GOT3 (cell line): ENCODE results near the gene FAM89B.
"Not testable (repeated sequence)": the region's sequence is repeated elsewhere in the genome, so short reads cannot be mapped to it uniquely, and the experiment has no call there.

ENCODE experiments used
- DNase-seq: peaks from one replicate; lab custom pipeline; 2025; ENCODE audit warnings: mixed read lengths; lab: John Stamatoyannopoulos, UW

FAM89B gene

DNA sequence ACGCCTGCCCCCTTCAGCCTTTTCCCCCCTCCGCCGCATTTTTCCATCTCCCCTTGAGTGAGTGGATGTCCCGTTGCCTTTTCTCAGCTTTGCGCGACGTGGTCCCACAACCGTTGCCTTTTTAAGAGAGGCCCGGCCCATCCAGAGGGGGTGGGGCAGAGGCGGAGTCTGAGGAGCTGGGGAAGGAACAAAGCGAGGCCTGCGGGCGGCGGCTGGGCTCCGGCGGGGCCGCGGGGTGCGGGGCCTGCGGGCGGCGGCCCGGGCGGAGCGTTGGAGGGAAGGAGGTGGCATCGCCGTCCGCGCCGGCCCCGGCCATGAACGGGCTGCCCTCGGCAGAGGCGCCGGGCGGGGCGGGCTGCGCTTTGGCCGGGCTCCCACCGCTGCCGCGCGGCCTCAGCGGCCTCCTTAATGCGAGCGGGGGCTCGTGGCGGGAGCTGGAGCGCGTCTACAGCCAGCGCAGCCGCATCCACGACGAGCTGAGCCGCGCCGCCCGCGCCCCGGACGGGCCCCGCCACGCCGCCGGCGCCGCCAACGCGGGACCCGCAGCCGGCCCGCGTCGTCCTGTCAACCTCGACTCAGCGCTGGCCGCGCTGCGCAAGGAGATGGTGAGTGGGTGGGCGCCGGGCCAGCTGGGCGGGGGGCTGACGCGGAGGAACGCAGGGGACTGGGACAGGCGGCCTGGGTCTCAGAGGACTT is at the start of gene FAM89B:
Gene FAM89B, plus strand, starts transcription at position 183 of the 696 bp plus-strand sequence. Its CDS starts 132 bp downstream, at position 315.
- DNase-seq = no peak

DNA sequence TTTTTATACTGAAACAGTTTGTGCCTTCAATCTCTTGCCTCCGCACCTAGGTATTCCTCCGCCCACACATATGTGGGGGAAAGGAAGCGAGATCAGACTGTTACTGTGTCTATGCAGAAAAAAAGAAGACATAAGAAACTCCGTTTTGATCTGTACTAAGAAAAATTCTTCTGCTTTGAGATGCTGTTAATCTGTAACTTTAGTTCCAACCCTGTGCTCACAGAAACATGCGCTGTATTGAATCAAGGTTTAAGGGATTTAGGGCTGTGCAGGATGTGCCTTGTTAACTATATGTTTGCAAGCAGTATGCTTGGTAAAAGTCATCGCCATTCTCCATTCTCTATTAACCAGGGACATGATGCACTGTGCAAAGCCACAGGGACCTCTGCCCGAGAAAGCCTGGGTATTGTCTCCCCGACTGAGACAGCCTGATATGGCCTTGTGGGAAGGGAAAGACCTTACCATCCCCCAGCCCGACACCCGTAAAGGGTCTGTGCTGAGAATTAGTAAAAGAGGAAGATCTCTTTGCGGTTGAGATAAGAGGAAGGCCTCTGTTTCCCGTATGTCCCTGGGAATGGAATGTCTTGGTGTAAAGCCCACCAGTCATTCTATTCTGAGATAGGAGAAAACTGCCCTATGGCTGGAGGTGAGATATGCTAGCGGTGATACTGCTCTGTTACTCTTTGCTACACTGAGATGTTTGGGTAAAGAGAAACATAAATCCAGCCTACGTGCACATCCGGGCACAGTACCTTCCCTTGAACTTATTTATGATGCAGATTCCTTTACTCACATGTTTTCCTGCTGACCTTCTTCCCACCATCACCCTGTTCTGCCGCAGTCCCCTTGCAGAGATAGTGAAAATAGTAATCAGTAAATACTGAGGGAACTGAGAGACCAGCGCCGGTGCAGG is 49.4 kb upstream of the FAM89B start:
- DNase-seq = not testable (repeated sequence)

DNA sequence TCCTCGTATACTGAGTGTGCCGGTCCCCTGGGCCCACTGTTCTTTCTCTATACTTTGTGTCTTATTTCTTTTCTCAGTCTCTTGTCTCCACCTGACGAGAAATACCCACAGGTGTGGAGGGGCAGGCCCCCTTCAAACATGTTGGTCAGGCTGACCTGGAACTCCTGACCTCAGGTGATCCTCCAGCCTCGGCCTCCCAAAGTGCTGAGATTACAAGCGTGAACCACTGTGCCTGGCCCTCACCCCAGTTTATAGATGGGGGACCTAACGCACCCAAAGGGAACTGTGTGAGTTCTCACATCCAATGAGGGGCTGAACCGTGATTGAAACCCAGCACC is 48.7 kb upstream of the FAM89B start:
- DNase-seq = not testable (repeated sequence)

DNA sequence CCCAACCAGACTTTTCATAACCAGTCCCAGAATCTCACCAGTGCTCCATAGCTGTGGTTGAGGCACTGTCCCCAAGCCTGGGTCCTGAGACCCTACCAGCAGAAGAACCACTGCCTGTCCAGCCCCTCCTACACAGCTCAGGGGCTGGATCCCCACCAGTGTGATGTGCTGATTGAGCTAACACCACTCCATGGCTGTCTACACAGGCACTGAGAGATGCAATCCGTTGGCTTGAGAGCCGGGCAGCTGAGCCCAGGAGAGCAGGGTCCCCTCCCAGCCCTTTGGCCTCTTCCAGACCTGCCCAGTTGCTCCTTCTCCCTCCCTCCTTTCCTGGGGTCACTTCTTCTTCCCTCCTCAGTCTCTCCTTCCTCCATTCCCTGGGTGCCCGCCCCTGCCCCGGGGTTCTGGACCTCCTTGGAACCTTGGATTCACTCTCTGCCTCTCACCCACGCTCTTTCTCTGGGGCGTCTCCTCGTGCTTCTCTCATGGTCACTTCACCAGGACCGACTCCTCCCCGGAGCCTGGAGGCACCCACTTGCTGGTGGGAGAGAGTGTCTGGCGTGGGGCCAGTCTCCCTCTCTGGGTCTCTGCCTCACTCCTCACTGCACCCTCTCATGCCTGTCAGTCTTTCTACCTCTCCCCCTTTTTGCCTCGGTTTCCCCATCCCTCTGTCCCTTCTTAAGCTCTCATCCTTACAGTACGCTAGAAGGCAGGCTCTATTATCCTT is 48.2 kb upstream of the FAM89B start:
- DNase-seq = no peak

DNA sequence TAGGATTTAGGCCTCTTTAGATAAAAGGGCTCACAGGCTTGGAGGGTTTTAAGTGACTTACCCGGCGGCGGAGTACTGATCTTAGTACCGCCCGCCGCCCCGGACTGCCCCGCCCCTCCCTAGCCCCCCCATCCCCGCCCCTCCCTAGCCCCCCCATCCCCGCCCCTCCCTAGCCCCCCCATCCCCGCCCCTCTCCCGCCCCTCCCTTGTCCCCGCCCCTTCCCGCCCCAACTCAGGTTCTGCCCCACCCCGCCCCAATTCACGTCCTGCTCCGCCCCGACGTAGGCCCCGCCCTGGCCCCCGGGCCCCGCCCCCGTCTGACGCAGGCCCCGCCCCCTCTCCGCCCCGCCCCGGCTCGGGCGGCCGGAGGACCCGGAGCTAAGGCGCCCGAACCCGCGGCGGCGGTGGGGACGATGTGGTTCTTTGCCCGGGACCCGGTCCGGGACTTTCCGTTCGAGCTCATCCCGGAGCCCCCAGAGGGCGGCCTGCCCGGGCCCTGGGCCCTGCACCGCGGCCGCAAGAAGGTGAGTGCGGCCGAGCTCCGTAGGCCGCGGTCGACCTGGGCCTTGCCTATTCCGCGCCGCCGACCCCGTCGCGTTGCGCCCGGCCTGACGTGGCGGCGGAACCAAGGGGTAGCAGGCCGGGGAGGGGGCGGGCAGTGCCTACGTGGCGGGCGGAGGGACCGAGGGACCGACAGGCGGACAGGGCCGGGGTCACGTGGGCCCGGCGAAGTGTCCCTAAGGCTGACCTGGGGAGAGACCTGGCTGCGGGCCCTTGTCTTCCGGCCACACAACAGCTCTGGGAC is 47.4 kb upstream of the FAM89B start, which contains the start of gene SCYL1:
Gene SCYL1, plus strand, starts transcription at position 343 of the 805 bp plus-strand sequence. Its CDS starts 71 bp downstream, at position 414.
- peak; percentile 10 for DNase-seq

DNA sequence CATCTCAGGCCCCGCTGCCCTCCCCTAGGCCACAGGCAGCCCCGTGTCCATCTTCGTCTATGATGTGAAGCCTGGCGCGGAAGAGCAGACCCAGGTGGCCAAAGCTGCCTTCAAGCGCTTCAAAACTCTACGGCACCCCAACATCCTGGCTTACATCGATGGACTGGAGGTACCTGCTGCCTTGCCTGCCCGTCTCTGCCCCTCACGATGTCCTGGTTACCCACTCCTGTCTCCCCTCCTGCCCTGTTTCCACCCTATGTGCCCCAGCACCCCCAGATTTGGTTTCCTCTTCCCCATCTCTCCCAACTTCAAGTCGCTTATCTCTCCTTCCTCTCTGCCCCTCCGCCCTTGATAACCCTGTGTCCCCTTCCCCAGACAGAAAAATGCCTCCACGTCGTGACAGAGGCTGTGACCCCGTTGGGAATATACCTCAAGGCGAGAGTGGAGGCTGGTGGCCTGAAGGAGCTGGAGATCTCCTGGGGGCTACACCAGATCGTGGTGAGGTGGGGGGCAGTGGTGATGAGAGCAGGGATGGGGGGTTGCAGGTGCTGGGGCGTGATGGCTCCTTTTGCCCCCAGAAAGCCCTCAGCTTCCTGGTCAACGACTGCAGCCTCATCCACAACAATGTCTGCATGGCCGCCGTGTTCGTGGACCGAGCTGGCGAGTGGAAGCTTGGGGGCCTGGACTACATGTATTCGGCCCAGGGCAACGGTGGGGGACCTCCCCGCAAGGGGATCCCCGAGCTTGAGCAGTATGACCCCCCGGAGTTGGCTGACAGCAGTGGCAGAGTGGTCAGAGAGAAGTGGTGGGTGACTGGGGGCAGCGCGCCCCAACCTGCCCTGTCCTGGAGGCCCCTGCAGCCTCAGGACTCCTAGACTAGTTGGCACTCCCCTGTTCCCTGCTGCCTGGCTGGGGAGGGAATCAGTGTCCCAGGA is 46.5 kb upstream of the FAM89B start:
- no peak for DNase-seq

DNA sequence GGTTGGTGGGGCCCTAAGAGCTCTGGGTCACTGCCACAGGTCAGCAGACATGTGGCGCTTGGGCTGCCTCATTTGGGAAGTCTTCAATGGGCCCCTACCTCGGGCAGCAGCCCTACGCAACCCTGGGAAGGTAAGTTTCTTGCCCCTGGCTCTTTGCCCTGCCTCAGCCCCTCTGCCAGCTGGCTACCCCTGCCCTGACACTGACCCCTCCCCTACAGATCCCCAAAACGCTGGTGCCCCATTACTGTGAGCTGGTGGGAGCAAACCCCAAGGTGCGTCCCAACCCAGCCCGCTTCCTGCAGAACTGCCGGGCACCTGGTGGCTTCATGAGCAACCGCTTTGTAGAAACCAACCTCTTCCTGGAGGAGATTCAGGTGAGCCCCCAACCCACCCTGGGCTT is 45.6 kb upstream of the FAM89B start:
- DNase-seq = no peak

DNA sequence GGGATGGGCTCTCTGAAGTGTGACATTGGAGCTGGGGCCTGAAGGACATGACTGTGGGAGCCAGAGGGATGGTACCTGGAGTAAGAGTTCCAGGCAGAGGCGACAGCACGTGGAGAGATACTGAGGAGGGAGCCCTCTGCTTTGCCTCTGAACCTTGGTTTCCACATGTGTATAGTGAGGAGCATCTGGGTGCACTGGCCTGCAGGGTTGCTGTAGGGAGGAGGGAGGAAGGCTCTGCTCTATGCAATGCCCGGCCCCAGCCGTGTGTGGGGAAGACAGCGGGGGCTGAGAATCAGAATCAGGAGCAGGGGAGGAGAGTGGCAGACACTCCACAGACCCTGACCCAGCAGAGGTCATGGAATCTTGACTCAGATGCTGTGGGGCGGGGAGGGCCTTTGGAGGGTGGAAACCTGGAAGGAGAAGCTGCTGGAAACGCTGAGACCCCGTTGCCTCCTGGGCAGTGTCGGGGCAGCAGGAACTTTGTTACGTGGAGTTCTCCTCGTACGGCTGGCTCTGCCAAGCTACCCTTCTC is 43.5 kb upstream of the FAM89B start:
- no peak for DNase-seq

DNA sequence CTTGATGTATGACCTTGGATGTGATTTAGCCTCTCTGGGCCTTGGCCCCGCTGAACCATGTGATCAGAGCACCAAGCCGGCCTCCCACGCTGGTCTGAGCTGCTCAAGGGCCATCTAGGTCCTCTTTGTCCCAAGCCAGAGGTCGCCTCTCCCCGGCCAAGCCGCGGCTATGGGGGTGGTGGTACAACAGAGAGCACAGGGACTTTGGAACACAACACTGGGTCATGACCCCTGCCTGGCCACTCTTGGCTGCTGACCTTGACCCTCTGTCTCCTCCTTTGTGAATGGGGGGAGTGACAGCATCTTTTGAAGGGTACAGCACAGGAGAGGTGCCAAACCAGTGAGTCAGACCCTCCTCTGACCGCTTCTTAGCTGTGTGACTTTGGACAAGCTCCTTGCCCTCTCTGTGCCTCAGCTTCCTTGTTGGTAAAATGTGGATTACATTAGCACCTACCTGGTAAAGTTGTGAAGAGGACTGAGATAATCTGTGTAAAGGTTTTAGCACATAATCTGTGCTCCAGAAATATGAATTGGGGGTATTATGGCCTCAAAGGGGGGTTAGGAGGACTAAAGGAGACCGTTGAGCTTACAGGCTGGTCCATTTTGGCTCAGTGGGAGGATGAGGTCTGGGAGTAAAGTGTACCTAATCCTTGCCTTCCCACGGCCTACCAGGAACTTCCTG is 42.7 kb upstream of the FAM89B start:
- DNase-seq = no peak

DNA sequence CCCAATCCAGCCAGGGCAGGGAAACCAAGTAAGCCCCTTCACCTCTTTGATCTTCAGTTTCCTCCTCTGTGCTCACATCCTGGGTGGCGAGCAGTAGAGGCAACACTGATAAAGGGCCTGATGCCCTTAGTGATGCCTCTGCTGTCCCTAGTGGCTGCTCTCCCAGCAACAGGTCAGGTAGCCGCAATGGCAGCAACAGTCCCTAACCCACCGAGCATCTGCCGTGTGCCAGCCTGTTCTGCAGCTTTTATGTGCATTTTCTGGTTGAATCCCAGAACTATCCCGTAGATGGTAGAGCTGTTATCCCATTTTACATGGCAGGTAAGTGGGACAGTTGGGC is 42.2 kb upstream of the FAM89B start:
- no peak for DNase-seq

DNA sequence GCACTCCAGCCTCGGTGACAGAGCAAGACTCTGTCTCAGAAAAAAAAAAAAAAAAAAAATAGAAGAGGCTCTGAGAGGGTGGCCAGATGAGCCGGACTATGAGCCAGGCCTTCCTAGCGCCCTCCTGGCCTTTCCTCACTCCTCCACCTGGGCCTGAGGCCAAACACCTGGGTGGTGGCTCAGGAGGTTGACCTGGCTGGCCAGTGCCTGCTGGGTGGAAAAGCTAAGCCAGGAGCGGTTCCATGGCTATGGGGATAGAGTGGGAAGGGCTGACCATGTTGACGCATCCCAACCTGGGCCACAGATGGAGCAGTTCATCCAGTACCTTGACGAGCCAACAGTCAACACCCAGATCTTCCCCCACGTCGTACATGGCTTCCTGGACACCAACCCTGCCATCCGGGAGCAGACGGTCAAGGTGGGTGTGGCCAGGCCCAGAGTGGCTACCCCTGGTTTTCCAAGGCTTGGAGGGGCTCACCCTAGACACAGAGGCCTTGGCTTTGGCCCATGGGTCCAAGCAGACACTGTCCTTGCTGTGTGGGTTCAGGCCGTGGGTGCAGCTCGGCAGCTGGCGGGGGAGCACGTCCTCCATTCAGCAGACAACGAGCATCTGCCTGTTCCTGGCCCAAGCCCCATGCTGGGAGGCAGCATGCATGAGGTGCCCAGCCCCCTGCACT is 39.8 kb upstream of the FAM89B start:
- no peak for DNase-seq

DNA sequence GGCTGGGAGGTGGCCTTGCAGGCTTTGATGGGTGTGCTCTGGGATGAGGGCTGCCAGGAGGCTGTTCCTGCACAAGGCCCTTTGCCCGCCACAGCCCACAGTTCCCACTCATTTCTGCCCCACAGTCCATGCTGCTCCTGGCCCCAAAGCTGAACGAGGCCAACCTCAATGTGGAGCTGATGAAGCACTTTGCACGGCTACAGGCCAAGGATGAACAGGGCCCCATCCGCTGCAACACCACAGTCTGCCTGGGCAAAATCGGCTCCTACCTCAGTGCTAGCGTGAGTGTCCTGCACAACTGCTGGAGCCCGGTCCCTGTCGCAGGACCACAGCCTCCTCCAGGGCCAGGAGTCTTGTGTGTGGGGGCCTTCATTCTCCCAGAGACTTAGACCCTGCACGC is 37.2 kb upstream of the FAM89B start:
- DNase-seq = no peak

DNA sequence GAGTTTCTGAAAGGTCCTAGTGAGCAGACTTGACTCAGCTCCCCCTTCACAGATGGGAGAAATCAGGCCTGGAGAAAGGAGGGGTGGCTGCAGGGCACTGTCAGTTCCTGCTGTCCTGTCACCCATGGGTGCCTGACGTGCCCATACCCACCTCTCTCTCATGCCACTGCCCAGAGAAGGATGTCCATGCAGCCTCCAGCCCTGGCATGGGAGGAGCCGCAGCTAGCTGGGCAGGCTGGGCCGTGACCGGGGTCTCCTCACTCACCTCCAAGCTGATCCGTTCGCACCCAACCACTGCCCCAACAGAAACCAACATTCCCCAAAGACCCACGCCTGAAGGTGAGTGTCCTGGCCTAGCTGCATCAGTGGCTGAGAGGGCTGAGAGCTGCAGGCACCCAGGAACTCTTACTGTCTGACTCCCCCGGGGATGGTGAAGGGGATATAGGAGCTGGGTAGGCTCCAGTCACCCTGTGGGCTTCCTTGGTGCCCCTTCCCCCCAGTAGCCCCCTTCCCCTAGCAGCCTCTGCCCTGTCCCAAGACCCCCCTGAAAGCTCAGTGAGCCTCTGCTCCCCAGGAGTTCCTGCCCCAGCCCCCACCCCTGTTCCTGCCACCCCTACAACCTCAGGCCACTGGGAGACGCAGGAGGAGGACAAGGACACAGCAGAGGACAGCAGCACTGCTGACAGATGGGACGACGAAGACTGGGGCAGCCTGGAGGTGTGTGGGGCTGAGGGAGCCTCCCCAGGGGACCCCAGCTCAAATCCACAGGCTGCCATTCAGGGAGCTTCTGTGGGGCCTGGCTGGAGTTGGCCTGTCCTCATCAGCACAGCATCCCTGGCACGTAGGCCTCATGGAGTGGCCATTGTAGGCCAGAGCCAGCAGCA is 35.7 kb upstream of the FAM89B start:
- DNase-seq = no peak

DNA sequence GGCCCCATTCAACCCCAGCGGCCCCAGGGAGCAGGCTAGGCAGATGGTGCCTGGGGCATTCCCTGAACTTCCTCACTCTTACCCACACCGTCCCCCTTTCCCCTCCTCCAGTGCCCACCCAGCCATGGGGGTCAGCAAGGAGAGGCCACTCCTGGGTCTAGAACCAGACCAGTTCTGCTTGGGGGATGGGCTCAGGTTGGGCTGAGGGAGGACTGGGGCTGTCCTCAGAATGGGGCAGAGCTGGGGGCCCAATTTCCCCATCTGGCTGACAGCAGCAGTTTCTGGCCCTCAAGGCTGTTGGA is 35.1 kb upstream of the FAM89B start:
- no peak for DNase-seq

DNA sequence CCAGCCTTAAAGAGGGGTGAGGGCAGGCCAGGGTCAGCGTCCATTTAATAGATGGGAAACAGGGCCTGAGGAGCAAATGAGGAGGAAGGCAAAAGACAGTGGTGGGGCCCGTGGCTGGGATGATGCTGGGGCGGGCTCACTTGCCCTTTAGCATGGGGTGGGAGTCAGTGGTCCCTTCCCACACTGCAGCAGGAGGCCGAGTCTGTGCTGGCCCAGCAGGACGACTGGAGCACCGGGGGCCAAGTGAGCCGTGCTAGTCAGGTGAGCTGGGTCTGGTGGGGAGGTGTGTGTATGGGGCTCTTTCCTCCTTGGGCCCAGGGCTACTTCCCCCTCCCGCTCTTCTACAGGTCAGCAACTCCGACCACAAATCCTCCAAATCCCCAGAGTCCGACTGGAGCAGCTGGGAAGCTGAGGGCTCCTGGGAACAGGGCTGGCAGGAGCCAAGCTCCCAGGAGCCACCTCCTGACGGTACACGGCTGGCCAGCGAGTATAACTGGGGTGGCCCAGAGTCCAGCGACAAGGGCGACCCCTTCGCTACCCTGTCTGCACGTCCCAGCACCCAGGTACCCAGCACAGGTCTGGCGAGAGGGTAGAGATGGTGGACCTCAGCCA is 34.6 kb upstream of the FAM89B start:
- DNase-seq = no peak

DNA sequence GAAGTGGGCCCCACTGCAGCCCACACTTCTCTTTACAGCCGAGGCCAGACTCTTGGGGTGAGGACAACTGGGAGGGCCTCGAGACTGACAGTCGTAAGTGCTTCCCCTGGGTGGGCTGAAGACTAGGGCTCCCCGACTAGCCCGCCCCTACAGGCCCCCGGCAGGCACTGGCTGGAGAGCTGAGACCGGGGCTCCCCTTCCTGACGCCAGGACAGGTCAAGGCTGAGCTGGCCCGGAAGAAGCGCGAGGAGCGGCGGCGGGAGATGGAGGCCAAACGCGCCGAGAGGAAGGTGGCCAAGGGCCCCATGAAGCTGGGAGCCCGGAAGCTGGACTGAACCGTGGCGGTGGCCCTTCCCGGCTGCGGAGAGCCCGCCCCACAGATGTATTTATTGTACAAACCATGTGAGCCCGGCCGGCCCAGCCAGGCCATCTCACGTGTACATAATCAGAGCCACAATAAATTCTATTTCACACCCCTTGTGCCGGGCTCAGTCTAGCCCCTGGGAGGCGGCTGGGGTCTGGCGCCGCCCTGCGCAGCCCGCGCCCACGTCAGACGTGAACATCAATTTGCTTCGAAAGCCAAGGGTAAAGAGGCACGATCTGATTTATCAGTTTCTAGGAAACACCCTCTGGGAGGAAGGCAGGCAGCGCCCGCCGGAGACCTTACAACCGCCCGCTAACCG is 34.0 kb upstream of the FAM89B start:
- DNase-seq = no peak
